Stimulated activated CD8-positive, alpha-beta memory T cell treated with anti-CD3 and anti-CD28 coated beads, Interleukin-15, amount 100 ng/mL, for 48 hours (primary cell): ENCODE data around the gene TMEM258.

Experiments used
- DNase-seq, 2 donors: peaks; one replicate each; pipeline ENCODE4 v3.0.0-alpha.2; 2020; ENCODE audit warnings: low read depth in 2 of 2

Gene TMEM258

DNA sequence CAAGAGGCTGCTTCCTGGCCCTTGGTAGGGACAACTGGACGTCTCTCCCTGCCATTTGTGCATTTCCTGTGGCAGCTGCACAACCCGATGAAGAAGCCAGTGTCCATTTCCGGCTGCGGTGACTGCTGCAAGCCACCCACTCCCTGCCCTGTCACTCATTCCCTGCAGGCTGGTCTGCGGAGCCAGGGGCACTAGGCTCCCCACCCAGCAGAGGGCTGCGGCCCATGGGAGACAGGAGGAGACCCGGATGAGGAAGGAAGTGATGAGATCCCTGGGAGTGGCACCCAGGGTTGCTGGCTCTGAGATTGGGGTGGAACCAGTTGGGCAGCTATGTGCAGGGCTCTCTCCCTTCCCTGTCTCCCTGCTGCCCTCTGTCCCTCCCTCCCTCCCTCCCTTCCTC, 50.0 kb downstream of the TMEM258 start:
- DNase-seq = no peak

DNA sequence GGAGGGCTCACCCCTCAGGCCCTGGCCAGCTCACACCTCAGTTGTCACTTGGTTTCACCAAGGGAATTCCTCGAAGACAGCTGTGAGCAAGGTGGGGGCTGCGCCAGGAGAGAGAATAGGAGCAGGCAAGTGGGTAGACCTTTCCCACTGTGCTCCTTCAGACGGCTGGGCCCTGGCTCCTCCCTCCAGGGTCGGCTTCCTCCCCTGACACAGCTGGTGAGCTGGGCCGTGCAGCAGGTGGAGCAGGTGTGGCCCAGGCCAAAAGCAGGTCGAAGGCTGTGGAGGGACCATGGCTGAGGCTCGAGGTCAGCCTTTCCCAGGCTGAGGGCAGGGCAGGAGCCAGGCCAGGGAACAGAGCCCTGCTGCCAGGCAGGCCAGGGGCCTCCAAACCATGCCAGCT, 52.4 kb downstream of the TMEM258 start:
- no peak for DNase-seq

DNA sequence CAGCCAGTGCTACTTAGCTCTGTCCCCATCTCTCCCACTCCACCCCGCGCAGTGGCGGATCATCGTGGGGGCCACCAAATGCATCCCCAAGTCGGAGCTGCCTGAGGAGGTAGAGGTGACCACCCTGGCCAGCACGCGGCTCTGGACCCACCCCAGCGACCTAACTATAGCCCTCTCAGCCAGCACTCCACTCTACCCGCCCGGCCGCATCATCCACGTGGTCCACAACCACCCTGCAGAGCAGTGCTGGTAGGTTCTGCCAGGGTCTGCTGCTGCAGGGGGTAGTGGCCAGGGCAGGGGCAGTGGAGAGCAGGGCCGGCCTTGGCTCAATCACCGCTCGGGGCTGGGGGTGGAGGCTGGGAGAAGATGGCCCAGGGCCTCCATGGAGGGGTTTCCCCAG, 53.0 kb downstream of the TMEM258 start:
- no peak for DNase-seq
